Measurements from ENCODE around the gene ACAA1.
"Not testable (repeated sequence)": the region's sequence is repeated elsewhere in the genome, so short reads cannot be mapped to it uniquely, and the experiment has no call there.

Gene ACAA1

DNA sequence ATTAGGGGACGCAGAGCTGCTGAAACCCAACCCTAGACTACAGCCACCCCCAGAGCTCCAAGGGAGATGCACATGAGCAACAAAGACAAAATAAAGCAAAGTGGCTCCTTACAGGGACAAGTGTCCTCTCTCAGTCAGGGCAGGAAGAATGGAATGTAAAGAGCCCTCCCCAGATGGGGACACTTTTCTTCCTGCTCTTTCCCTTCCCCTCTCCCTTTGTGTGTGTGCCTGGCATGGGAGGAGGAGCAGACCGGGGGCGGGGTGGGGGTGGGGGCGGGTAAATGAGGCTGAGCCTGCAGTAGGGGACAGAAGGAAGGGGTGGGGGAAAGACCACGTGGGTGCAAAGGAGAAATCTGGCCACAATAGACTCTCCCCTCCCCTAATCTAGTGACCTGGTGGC is 37.4 kb downstream of the ACAA1 start:
- no peak for FAIRE-seq

DNA sequence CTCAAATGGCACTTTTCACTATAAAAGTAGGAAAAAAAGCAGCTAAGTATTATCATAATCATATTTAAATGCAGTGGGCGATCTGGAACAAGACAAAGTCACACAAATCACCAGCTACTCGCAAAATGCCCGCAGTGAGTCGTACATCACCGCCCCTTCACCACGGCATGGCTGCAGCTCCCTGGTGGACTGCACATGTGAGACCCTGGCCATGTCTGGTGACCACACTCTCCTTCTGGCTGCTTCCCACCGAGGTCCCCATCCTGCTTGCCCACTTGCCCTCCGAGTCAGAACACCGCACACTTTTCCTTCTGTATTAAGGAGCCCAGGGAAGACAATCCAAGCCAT is 38.6 kb downstream of the ACAA1 start:
- FAIRE-seq: no peak

- no peak for FAIRE-seq
Observed at GRCh38 chr3:38097446-38098375, 39.2 kb downstream of the ACAA1 start.

DNA sequence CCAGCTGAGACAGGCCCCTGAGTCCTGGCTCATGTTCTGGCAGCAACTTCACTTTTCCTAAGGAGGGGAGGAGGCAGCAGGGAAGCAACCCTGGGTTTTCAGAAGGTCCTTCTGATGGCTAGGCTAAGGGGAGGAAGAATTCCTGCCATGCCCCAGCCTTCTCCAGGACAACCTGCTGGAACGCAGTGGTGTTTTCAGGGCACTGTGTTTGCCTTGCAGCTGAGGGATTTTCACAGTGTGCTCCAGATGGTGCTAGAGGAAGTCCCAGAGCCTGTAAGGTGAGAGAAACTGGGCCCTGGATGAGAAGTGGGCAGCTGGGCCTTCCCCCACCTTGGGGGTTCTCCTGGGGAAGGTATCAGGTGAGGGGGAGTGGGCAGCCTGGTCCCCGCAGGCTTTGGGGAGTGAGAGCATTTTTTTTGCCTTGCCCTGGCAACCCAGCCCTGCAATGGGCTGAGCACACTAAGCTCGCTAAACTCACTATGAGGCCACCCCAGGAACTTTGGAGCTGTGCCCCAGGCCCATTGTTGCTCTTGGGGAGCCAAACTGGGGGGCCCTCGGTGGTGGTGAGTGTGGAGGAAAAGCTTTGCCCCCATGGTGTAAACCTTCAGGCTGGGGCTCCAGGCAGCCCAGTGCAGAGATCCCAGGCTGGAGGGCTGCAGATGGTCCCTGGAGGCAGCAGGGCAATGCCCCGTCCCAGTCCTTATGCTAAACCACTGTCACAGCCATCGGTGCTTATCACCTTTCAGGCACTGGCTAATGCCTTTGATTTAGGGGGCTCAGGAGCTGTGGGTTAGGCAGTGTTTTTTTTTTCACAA is 41.1 kb downstream of the ACAA1 start:
- no peak for FAIRE-seq

GRCh38 chr3:38094999-38095398 is 41.9 kb downstream of the ACAA1 start:
- no peak for FAIRE-seq

- no peak for FAIRE-seq
Observed at GRCh38 chr3:38090453-38090852, 46.5 kb downstream of the ACAA1 start.

GRCh38 chr3:38089163-38089562 is 47.8 kb downstream of the ACAA1 start:
- FAIRE-seq: no peak

- no peak for FAIRE-seq
Observed at GRCh38 chr3:38088126-38089078, 48.5 kb downstream of the ACAA1 start.

- FAIRE-seq: not testable (repeated sequence)
Observed at GRCh38 chr3:38087278-38087677, 49.6 kb downstream of the ACAA1 start.

DNA sequence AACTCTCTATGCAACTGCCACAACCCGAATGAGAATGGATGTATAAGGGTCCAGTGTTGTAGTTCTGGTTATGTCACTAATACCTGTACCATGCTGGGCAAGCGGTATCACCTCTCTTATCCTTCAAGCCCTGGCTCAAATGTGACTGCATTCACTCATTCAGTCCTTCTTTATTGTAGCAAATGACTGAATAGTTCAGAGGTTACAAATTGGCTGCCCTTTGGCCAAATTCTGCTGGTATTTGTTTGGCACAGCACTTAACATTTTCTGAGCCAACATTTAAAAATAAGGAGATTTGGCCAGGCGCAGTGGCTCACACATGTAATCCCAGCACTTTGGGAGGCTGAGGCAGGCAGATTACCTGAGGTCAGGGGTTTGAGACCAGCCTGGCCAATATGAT is 50.4 kb downstream of the ACAA1 start:
- FAIRE-seq: no peak

GRCh38 chr3:38085943-38086324 is 51.0 kb downstream of the ACAA1 start:
- FAIRE-seq: no peak

GRCh38 chr3:38085311-38085942 is 51.5 kb downstream of the ACAA1 start:
- no peak for FAIRE-seq

DNA sequence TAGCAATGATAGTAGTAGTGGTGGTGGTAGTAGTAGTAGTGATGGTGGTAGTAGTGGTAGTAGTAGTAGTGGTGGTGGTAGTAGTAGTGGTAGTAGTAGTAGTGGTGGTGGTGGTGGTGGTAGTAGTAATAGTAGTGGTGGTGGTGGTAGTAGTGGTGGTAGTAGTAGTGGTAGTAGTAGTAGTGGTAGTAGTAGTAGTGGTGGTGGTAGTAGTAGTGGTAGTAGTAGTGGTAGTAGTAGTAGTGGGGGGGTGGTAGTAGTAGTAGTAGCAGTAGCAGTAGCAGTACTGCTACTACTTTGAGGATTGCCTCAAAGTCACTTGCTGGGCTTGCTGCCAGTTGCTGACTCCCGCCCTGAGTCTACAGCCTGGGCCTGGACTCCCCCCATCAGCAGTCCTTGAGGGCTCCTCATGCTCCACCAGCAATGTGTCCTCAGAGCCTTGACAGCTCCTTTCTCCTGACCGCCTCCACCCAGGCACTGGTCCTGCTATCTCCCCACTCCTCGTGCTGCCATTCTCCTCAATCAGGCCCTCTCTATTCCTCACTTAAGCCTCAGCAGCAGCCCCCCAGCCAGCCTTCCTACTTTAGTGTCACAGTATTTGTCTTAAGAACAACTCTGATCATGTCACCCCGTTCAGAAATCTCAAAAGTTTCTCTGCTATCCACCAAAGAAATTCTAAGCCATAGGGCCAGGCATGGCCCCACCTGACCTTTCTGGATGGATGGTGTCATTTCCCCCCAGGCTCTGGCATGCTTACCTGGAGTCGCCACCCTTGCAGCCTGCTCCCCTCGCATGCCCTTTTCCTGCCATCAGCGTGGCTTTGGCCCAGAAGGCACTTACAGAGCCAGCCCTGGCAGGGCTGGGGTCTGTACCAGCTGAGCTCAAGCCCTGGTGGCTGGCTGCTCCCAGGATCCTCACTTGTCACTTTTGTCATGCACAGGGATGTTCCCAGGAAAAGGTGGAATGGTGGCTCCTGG is 52.3 kb downstream of the ACAA1 start:
- no peak for FAIRE-seq

GRCh38 chr3:38083871-38084333 is 53.0 kb downstream of the ACAA1 start:
- FAIRE-seq: no peak

- FAIRE-seq: not testable (repeated sequence)
Observed at GRCh38 chr3:38083254-38083653, 53.7 kb downstream of the ACAA1 start.

GRCh38 chr3:38082296-38082695 is 54.6 kb downstream of the ACAA1 start:
- not testable (repeated sequence) for FAIRE-seq

- not testable (repeated sequence) for FAIRE-seq
Observed at GRCh38 chr3:38077073-38077472, 59.9 kb downstream of the ACAA1 start.

Data from endometrium (tissue), 2 donors.